H9 (cell line): ENCODE results near the gene LGSN. TPM values are rescaled to one million over a fixed set of nuclear protein-coding genes. Genes with fewer than 3 reads are reported as not detected.

Experiments
- DNase-seq: peaks from one replicate; pipeline ENCODE4 v3.0.0-alpha.2; 2017
- H2AFZ ChIP-seq: one replicate; pipeline ENCODE4 v1.6.1; 2013; ENCODE audit warnings: mild to moderate bottlenecking, low read length, control low read depth, moderate library complexity
- H2AK5ac ChIP-seq: 2 replicates; pipeline ENCODE4 v1.6.1; 2013; ENCODE audit warnings: low read length, control low read depth, mixed read lengths; ENCODE audit not compliant: insufficient read length
- H2BK120ac ChIP-seq: one replicate; pipeline ENCODE4 v1.6.1; 2013; ENCODE audit warnings: low read depth, mild to moderate bottlenecking, low read length, control low read depth, inconsistent platforms; ENCODE audit not compliant: poor library complexity, severe bottlenecking
- H2BK12ac ChIP-seq: 2 replicates; pipeline ENCODE4 v1.6.1; 2013; ENCODE audit warnings: low read length, control low read depth, mixed read lengths, low read depth; ENCODE audit not compliant: insufficient read length
- H2BK15ac ChIP-seq: 2 replicates; pipeline ENCODE4 v1.6.1; 2013; ENCODE audit warnings: low read depth, low read length, control low read depth
- H2BK20ac ChIP-seq: one replicate; pipeline ENCODE4 v1.6.1; 2013; ENCODE audit warnings: low read depth, mild to moderate bottlenecking, low read length, control low read depth, inconsistent platforms; ENCODE audit not compliant: poor library complexity, severe bottlenecking
- H2BK5ac ChIP-seq: 2 replicates; pipeline ENCODE4 v1.6.1; 2013; ENCODE audit warnings: low read length, control low read depth, mixed read lengths; ENCODE audit not compliant: insufficient read length
- H3K14ac ChIP-seq: 2 replicates; pipeline ENCODE4 v1.6.1; 2013; ENCODE audit warnings: low read length, control low read depth; ENCODE audit not compliant: insufficient read depth
- H3K18ac ChIP-seq: 2 replicates; pipeline ENCODE4 v1.6.1; 2013; ENCODE audit warnings: low read depth, mild to moderate bottlenecking, mixed read lengths, low read length, control low read depth; ENCODE audit not compliant: insufficient read length
- H3K23ac ChIP-seq: 2 replicates; pipeline ENCODE4 v1.6.1; 2013; ENCODE audit warnings: low read length, control low read depth, mixed read lengths, low read depth; ENCODE audit not compliant: insufficient read length
- H3K23me2 ChIP-seq: 2 replicates; pipeline ENCODE4 v1.6.1; 2013; ENCODE audit warnings: low read depth, mild to moderate bottlenecking, mixed read lengths, low read length, control low read depth; ENCODE audit not compliant: insufficient read length, poor library complexity, severe bottlenecking
- H3K27ac ChIP-seq: 2 replicates; pipeline ENCODE4 v1.5.1; 2013; ENCODE audit warnings: low read length, control low read depth, mixed read lengths, low read depth; ENCODE audit not compliant: insufficient read length
- H3K27me3 ChIP-seq: 2 replicates; pipeline ENCODE4 v1.6.1; 2013; ENCODE audit warnings: low read length, control low read depth, inconsistent platforms; ENCODE audit not compliant: insufficient read depth
- H3K4ac ChIP-seq: 2 replicates; pipeline ENCODE4 v1.6.1; 2013; ENCODE audit warnings: low read depth, mild to moderate bottlenecking, control low read depth, inconsistent platforms, low read length, moderate library complexity
- H3K4me1 ChIP-seq: 2 replicates; pipeline ENCODE4 v1.6.1; 2013; ENCODE audit warnings: low read length, control low read depth, inconsistent platforms; ENCODE audit not compliant: insufficient read depth
- H3K4me2 ChIP-seq: 2 replicates; pipeline ENCODE4 v1.6.1; 2013; ENCODE audit warnings: low read length, control low read depth, mixed read lengths; ENCODE audit not compliant: insufficient read length, insufficient read depth
- H3K56ac ChIP-seq: 2 replicates; pipeline ENCODE4 v1.6.1; 2013; ENCODE audit warnings: low read depth, mild to moderate bottlenecking, mixed read lengths, low read length, control low read depth; ENCODE audit not compliant: insufficient read length
- H3K79me1 ChIP-seq: 2 replicates; pipeline ENCODE4 v1.6.1; 2013; ENCODE audit warnings: low read depth, mild to moderate bottlenecking, moderate library complexity, low read length, control low read depth, inconsistent platforms; ENCODE audit not compliant: insufficient read depth, poor library complexity, severe bottlenecking
- H3K79me2 ChIP-seq: 2 replicates; pipeline ENCODE4 v1.6.1; 2013; ENCODE audit warnings: low read length, control low read depth, inconsistent platforms; ENCODE audit not compliant: insufficient read depth
- H3K9ac ChIP-seq: 2 replicates; pipeline ENCODE4 v1.6.1; 2013; ENCODE audit warnings: low read length, control low read depth, mixed read lengths; ENCODE audit not compliant: insufficient read length; ENCODE audit errors: extremely low read depth
- H3K9me3 ChIP-seq: one replicate; pipeline ENCODE4 v1.6.1; 2013; ENCODE audit warnings: low read depth, low read length, inconsistent platforms; ENCODE audit not compliant: control insufficient read depth
- H3T11ph ChIP-seq: one replicate; pipeline ENCODE4 v1.6.1; 2013; ENCODE audit warnings: mild to moderate bottlenecking, low read length, control low read depth, inconsistent platforms
- H4K20me1 ChIP-seq: one replicate; pipeline ENCODE4 v1.6.1; 2013; ENCODE audit not compliant: control insufficient read depth, insufficient read length, insufficient read depth
- H4K5ac ChIP-seq: 2 replicates; pipeline ENCODE4 v1.6.1; 2013; ENCODE audit warnings: low read depth, mild to moderate bottlenecking, mixed read lengths, low read length, control low read depth; ENCODE audit not compliant: insufficient read length
- H4K8ac ChIP-seq: replicated peaks from 2 replicates; pipeline ENCODE4 v1.6.1; 2013; ENCODE audit warnings: low read length, control low read depth, mixed read lengths, low read depth; ENCODE audit not compliant: insufficient read length
- H4K91ac ChIP-seq: 2 replicates; pipeline ENCODE4 v1.6.1; 2013; ENCODE audit warnings: low read depth, mild to moderate bottlenecking, moderate library complexity, mixed read lengths, low read length, control low read depth; ENCODE audit not compliant: insufficient read length
- H3K27ac Mint-ChIP-seq, 3 experiments: 2 replicates in 2 of 3; 3 replicates in 1 of 3; pipeline ENCODE4 v1.8.0; 2020 to 2021; ENCODE audit warnings: mixed read lengths in 3 of 3, mild to moderate bottlenecking in 1 of 3, moderate library complexity in 1 of 3
- H3K27me3 Mint-ChIP-seq: 2 replicates; pipeline ENCODE4 v1.8.0; 2021; ENCODE audit warnings: low read depth, mild to moderate bottlenecking, moderate library complexity, mixed read lengths
- H3K36me3 Mint-ChIP-seq, 3 experiments: 2 replicates in 2 of 3; 3 replicates in 1 of 3; pipeline ENCODE4 v1.8.0; 2020 to 2021; ENCODE audit warnings: low read depth in 3 of 3, mixed read lengths in 3 of 3; ENCODE audit not compliant: insufficient read depth in 1 of 3
- H3K4me1 Mint-ChIP-seq, 2 experiments: 2 replicates each; pipeline ENCODE4 v1.8.0; 2020; ENCODE audit warnings: mixed read lengths in 2 of 2
- H3K4me3 Mint-ChIP-seq, 2 experiments: 2 replicates in 1 of 2; 3 replicates in 1 of 2; pipeline ENCODE4 v1.8.0; 2020 to 2021; ENCODE audit warnings: mild to moderate bottlenecking in 2 of 2, mixed read lengths in 2 of 2, moderate library complexity in 1 of 2
- H3K9me3 Mint-ChIP-seq, 2 experiments: 2 replicates in 1 of 2; 3 replicates in 1 of 2; pipeline ENCODE4 v1.8.0; 2020; ENCODE audit warnings: mild to moderate bottlenecking in 2 of 2, mixed read lengths in 2 of 2, moderate library complexity in 1 of 2
- WGBS: extraction: QIAGEN DNeasy Blood & Tissue Kit; methylation state at CpG from one replicate; pipeline ENCODE4 v1.1.7; 2013; ENCODE audit warnings: missing lambda C conversion rate, low lambda C conversion rate, mixed read lengths; ENCODE audit not compliant: insufficient read length; ENCODE audit errors: extremely low coverage; 5-methylcytosine and 5-hydroxymethylcytosine counted together
- total RNA-seq: library from RNA; stranded (reverse); gene quantifications from 2 replicates; pipeline ENCODE4 v1.2.1, GENCODE V29; 2021
- TF ChIP-seq, protein P1 (sequence below): fragments of 200-600 bp; sonication (generic); conservative IDR thresholded peaks from 3 replicates; pipeline ENCODE4 v1.8.0; 2021; ENCODE audit warnings: antibody characterized with exemption, mild to moderate bottlenecking

Gene LGSN
- total RNA-seq, 1 experiment from 2014 or later: 0.13 TPM

DNA sequence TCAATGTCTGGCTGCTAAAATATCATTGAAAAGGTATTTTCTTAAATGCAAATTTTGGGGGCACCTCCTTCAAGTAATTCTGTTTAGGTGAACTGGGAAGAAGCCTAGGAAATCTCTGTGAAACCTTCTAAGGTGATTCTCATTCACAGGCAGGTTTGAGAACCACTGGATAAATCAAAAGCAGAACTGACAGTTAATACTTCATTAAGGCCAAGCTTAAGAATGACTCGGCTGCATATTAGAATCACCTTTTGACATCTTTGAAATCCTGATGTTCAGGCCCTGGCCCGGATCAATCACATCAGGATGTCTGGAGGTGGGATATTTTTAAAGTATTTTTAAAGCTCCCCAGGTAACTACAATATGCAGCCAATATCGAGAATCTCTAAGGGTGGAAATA lies 58.0 kb downstream of the LGSN start:
- Histone ChIP-seq H3K14ac (no peak overlapping the region), H4K20me1 (no peaks in the 10 kb centered on the region), H3K56ac (no peak overlapping the region), H3K79me1 (no peaks in the 10 kb centered on the region), H2BK120ac (no peak overlapping the region), H3K79me2 (no peaks in the 10 kb centered on the region), H3K23me2 (no peaks in the 10 kb centered on the region), H3K27me3 (no peaks in the 10 kb centered on the region), H2BK20ac (no peak overlapping the region), H3K4me1 (peaks cover 4% of the 10 kb centered on the region; the same call in 1 of the 2 replicates), H4K8ac (no peak overlapping the region), H3K4me2 (no peak overlapping the region), H2AFZ (no peak overlapping the region), H2BK5ac (no peak overlapping the region), H2BK12ac (no peak overlapping the region), H3K18ac (no peak overlapping the region), H3K9ac (no peak overlapping the region), H3K9me3 (no peaks in the 10 kb centered on the region), H3K27ac (no peak overlapping the region), H3K23ac (no peak overlapping the region), H4K91ac (no peak overlapping the region), H2BK15ac (no peak overlapping the region), H4K5ac (no peak overlapping the region), H3K4ac (no peak overlapping the region), H2AK5ac (no peak overlapping the region), H3T11ph (no peak overlapping the region)
- TF ChIP-seq, protein P1, sequence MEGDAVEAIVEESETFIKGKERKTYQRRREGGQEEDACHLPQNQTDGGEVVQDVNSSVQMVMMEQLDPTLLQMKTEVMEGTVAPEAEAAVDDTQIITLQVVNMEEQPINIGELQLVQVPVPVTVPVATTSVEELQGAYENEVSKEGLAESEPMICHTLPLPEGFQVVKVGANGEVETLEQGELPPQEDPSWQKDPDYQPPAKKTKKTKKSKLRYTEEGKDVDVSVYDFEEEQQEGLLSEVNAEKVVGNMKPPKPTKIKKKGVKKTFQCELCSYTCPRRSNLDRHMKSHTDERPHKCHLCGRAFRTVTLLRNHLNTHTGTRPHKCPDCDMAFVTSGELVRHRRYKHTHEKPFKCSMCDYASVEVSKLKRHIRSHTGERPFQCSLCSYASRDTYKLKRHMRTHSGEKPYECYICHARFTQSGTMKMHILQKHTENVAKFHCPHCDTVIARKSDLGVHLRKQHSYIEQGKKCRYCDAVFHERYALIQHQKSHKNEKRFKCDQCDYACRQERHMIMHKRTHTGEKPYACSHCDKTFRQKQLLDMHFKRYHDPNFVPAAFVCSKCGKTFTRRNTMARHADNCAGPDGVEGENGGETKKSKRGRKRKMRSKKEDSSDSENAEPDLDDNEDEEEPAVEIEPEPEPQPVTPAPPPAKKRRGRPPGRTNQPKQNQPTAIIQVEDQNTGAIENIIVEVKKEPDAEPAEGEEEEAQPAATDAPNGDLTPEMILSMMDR: no peak
- Mint-ChIP-seq H3K4me3 (no peak overlapping the region), H3K9me3 (no peaks in the 10 kb centered on the region), H3K4me1 (peaks cover 5 to 18% of the 10 kb centered on the region in 2 experiments; a peak in 3 of 4 replicates), H3K27ac (no peak overlapping the region), H3K36me3 (no peaks in the 10 kb centered on the region), H3K27me3 (no peaks in the 10 kb centered on the region)
- no peak for DNase-seq
- no CpG with 5 or more reads among the region's 3 CpGs for WGBS
